HG02885 (cell line): Measurements from ENCODE around the gene OMA1.

Source experiments
- ATAC-seq: cut with Tn5 transposase; IDR thresholded peaks from one replicate; pipeline ENCODE4 v1.9.1; 2021; ENCODE audit warnings: mild to moderate bottlenecking; ENCODE audit not compliant: unreplicated experiment, poor library complexity

The OMA1 gene

GRCh38 chr1:58465825-58466629, 80.5 kb downstream of the OMA1 start:
- no peak for ATAC-seq

- ATAC-seq: no peak
Observed at GRCh38 chr1:58465176-58465575, 81.3 kb downstream of the OMA1 start.

DNA sequence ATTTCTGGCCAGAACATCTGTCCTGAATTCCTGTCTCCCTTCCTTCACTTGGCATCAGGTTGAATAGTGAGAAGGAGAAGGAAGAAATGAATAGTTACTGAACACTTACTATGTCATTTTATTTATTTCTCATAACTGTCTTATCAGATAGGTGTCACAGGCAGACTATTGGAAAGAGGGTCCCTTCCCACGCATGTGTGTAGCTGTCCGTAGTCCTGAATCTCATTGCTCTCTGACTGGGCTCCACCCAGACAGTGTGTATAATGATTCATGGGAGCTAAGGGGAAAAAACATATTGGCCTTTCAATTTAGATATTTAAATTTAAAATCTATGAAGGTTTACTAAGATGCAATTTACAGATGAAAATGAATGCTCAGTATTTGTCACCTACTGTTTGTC, 86.1 kb downstream of the OMA1 start:
- ATAC-seq: no peak

GRCh38 chr1:58459911-58460310, 86.6 kb downstream of the OMA1 start:
- ATAC-seq: no peak

DNA sequence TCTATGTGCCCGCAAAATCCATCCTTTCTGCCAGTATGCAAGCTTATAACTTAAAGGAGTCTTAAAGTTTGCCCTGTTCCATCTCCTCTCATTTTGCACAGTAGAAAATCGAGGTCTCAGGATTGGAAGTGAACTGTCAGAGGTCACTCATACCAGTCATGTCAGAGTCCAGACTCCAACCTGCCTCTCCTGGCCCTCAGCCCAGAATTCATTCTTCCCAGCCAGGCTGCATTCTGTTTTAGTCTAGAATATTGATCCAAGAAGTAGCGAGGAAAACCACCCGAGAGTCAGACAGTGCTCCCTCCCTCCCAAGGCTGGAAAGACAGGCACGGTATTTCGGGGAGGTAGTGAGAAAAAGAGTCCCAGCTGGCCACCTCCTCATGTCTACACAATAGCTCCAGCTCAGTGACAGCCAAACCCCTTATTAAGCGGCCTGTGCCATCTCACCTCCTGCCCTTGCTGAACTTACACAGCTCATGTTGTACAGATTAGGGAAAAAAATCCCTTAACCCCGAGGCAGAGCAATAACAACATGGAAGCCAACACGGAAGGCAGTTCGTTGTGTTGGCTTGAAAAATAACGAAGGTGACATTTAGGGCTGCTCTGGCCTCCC, 89.4 kb downstream of the OMA1 start:
- ATAC-seq: no peak

DNA sequence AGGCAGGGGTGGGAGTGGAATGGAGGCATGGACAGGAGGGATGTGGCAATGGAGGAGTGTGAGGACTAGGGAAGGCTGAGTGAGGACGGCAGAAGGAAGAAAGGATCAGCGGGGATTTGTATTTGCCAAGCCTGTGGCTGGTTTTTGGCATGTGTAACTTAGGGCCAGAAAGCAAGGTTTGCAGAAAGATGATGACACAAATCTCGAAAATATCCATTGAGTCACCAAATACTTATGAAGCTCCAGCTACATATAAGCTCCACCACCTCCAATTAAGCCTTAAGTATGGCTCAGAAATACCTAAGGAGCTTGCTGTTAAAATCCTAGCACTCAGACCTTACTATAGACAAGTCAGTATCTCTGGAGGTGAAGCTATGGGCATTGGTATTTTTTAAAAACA, 90.1 kb downstream of the OMA1 start:
- no peak for ATAC-seq

DNA sequence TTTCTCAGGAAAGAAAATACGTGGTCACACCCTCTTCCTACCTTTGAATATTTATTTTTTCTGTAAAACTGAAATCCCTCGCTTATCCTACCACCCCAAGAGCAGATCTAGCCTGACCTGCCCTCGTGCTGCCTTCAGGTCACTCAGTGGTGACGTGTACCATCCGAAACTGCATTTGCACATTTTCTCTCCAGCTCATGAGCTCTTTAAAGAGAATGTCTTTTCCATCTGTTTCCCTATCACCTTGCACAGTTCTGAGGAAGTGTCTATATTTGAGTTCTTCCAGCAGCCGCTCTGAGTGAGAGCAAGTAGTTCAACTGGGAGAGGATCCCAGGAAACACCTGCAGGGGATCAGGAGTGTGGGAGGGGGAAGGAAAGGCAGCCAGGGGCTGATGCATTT, 91.7 kb downstream of the OMA1 start:
- ATAC-seq: no peak

DNA sequence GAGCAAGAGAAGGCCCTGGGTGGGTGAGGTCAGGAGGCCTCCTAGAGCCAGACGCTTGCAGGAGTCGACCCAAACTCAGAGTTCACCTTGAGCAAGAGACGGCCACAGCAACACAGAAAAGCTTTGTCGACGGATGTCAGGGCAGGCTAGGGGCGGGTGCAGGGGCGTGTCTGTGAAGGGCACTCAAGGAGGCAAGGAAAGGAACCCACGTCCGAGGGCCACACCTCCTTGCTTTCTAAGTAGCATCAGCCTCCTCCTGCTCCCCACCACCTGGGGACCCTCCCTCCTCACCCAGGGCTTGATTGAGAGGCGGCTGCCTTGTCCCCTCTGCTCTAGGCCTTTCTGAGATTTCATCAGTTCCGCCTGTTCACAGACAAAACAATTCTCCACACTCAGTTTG, 92.1 kb downstream of the OMA1 start:
- no peak for ATAC-seq

- ATAC-seq: no peak
Observed at GRCh38 chr1:58451560-58452191, 94.8 kb downstream of the OMA1 start.

GRCh38 chr1:58447886-58448285, 98.6 kb downstream of the OMA1 start:
- ATAC-seq: no peak

- ATAC-seq: no peak
Observed at GRCh38 chr1:58447042-58447441, 99.5 kb downstream of the OMA1 start.

GRCh38 chr1:58446368-58446767, 100.2 kb downstream of the OMA1 start:
- ATAC-seq: no peak

DNA sequence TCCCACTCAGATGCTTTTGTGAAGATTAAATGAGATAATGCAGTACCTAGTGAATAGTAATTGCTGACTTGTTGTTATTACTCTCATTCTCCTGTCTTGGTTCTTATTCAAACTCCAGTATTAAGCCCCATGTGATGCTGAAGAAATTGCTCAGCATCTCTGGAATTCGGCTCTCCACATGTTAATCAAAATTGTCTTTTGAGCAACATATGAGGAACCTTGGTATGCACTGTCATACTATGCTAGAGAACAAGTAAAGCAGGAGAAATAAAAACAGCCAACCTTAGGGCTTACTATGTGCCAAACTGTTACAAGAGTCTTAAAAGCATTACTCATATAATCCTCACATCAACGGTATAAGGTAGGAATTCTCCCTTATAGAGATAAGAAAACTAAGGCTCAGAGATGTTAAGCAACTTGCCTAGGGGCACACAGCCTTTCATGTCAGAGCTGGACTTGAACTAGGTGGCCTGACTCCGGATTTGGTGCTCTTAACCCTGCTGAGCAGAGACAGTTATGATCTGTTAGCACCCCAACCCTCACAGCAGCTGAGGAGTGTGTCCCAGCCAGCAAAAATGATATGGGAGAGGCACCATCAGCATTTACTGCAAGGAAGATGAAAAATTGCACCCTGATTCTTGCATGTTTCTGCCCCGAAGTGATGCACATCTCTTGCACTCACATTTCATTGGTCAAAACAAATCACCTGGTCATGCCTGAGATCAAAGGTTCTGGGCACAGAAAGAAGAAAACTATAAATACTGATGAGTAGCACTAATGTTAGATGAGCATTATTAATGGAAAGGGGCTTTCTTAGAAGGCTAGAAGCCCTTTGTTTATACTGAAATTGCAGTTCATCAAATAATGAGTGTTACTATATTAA, 102.3 kb downstream of the OMA1 start:
- ATAC-seq: no peak

DNA sequence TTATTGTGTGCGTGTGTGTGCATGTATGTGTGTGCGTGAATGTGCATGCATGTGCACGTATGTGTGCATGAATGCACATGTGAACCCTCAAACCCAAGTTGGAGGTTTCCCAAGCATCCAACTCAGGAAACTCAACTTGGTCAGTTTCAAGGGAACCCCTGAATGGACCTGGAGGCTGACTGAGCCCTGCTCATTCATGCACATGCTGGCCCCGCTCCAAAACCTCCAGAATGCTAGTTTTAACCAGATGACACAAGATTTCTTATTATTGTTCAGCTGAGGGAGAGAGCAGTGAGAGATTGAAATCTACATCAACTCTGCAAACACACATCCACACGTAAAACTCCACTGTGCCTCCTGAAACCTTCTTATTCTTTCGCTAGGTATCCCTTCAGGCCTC, 104.4 kb downstream of the OMA1 start:
- no peak for ATAC-seq

DNA sequence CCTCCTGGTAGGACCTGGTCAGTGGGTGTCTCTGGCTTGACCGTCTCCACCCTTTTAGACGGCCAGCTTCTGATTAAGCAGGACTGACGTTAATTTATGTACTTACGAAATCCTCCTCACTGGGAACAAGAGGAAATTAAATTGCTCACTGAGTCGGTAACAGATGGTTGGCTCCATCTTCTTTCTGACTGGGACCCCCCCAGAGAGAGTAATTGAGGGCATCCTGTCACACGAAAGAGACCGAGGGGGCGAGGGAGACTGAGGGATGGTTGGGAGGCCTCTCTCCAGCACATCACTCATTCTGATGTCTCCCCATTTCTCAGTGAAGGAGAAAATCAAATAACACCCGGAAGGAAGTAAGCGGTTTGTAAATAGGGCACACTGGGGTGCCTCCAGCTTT, 104.8 kb downstream of the OMA1 start:
- ATAC-seq: no peak

- ATAC-seq: no peak
Observed at GRCh38 chr1:58440696-58441095, 105.8 kb downstream of the OMA1 start.

- no peak for ATAC-seq
Observed at GRCh38 chr1:58439946-58440345, 106.6 kb downstream of the OMA1 start.

DNA sequence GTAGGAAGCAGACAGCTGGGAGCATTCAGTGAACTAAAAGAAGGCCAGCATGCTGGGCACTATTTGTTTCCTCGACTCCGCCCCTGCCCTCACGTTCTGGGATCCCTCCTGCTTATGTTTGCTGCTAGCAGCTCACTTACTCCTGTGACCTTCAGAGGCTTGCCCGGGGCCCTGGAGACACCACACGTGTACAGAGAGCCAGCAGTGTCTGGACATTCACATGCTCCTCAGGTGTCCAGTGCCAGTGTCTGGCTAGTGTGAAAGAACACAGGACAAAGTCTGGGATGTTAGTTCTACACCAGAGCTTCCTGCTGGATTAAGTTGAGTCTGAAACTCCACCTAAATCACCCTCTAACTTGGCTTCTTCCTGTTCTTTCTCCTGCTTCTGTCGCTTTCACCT, 108.1 kb downstream of the OMA1 start:
- no peak for ATAC-seq

DNA sequence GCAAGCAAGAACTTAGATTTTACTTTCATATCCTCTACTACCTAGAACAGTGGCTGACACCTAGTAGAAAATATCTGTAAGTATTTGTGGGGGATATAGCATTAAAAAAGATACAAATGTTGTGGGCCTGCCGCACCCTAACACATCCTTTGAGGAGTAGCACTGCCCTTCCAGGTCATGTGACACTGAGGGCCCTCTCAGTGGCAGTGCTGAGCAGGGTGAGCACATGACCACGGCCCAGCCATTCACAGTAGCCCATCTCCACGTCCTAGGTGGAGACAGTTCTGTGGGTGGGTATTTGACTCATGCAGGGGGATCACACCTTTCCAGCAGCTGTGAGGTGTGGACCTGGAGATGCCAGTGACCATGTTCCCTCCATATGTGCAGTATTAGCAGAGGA, 108.9 kb downstream of the OMA1 start:
- ATAC-seq: no peak

GRCh38 chr1:58436615-58437297, 109.8 kb downstream of the OMA1 start:
- no peak for ATAC-seq
